ENCODE results near the gene PCSK2. TPM values are rescaled to one million over a fixed set of nuclear protein-coding genes. Genes with fewer than 3 reads are reported as not detected.

Gene PCSK2
- total RNA-seq, 1 donor from 2014 or later: 11.5 TPM

- H3K4me1 Mint-ChIP-seq (ENCODE audit: low read depth): peaks cover 17% of the 10 kb centered on the region
- no peak for DNase-seq (ENCODE audit: low spot score, unreplicated experiment)
- H3K27me3 Mint-ChIP-seq: peaks cover 9% of the 10 kb centered on the region
- no peaks in the 10 kb centered on the region for H3K36me3 Mint-ChIP-seq (ENCODE audit: insufficient read depth)
- no peaks in the 10 kb centered on the region for H3K9me3 Mint-ChIP-seq (ENCODE audit: low read depth)
- no peak overlapping the region for H3K4me3 Mint-ChIP-seq (ENCODE audit: low read depth)
- no peak for TF ChIP-seq CTCF (IDR thresholded peaks at IDR 0.05; ENCODE audit: unreplicated experiment)
- H3K27ac Mint-ChIP-seq: no peak overlapping the region
Observed at GRCh38 chr20:17427638-17428037, 200.8 kb downstream of the PCSK2 start.

GRCh38 chr20:17430125-17430950 lies 203.5 kb downstream of the PCSK2 start:
- no peak overlapping the region for H3K4me3 Mint-ChIP-seq (ENCODE audit: low read depth)
- no peaks in the 10 kb centered on the region for H3K9me3 Mint-ChIP-seq (ENCODE audit: low read depth)
- no peak overlapping the region for H3K27ac Mint-ChIP-seq

GRCh38 chr20:17431621-17432364 lies 205.0 kb downstream of the PCSK2 start:
- no peaks in the 10 kb centered on the region for H3K9me3 Mint-ChIP-seq (ENCODE audit: low read depth)
- peaks cover 16% of the 10 kb centered on the region for H3K4me1 Mint-ChIP-seq (ENCODE audit: low read depth)
- H3K27ac Mint-ChIP-seq: no peak overlapping the region
- H3K36me3 Mint-ChIP-seq (ENCODE audit: insufficient read depth): no peaks in the 10 kb centered on the region
- peak; percentile 35 for DNase-seq (ENCODE audit: low spot score, unreplicated experiment)
- H3K27me3 Mint-ChIP-seq: peaks cover 43% of the 10 kb centered on the region
- H3K4me3 Mint-ChIP-seq (ENCODE audit: low read depth): no peak overlapping the region
- peak; percentile 97 for TF ChIP-seq CTCF (IDR thresholded peaks at IDR 0.05; ENCODE audit: unreplicated experiment)

More at GRCh38 chr20:17430125-17430950, 203.5 kb downstream of the PCSK2 start:
- DNase-seq (ENCODE audit: low spot score, unreplicated experiment): no peak
- no peak for TF ChIP-seq CTCF (IDR thresholded peaks at IDR 0.05; ENCODE audit: unreplicated experiment)
- Mint-ChIP-seq H3K4me1 (ENCODE audit: low read depth) (peaks cover 13% of the 10 kb centered on the region), H3K36me3 (ENCODE audit: insufficient read depth) (no peaks in the 10 kb centered on the region), H3K27me3 (peaks cover 33% of the 10 kb centered on the region)

- peaks cover 85% of the 10 kb centered on the region for H3K27me3 Mint-ChIP-seq
- no peak for DNase-seq (ENCODE audit: low spot score, unreplicated experiment)
- no peaks in the 10 kb centered on the region for H3K9me3 Mint-ChIP-seq (ENCODE audit: low read depth)
- H3K4me3 Mint-ChIP-seq (ENCODE audit: low read depth): no peak overlapping the region
- no peak overlapping the region for H3K27ac Mint-ChIP-seq
- H3K36me3 Mint-ChIP-seq (ENCODE audit: insufficient read depth): no peaks in the 10 kb centered on the region
- TF ChIP-seq CTCF (IDR thresholded peaks at IDR 0.05; ENCODE audit: unreplicated experiment): no peak
- peaks cover 5% of the 10 kb centered on the region for H3K4me1 Mint-ChIP-seq (ENCODE audit: low read depth)
Observed at GRCh38 chr20:17436664-17437063, 209.8 kb downstream of the PCSK2 start.

GRCh38 chr20:17437251-17437650 lies 210.4 kb downstream of the PCSK2 start:
- Mint-ChIP-seq H3K27me3 (peaks cover 84% of the 10 kb centered on the region), H3K9me3 (ENCODE audit: low read depth) (no peaks in the 10 kb centered on the region), H3K4me1 (ENCODE audit: low read depth) (peaks cover 5% of the 10 kb centered on the region), H3K4me3 (ENCODE audit: low read depth) (no peak overlapping the region), H3K36me3 (ENCODE audit: insufficient read depth) (no peaks in the 10 kb centered on the region), H3K27ac (no peak overlapping the region)
- no peak for DNase-seq (ENCODE audit: low spot score, unreplicated experiment)
- no peak for TF ChIP-seq CTCF (IDR thresholded peaks at IDR 0.05; ENCODE audit: unreplicated experiment)

Data from progenitor cell of endocrine pancreas (in vitro differentiated cells).